ENCODE results near the gene DCAF11. TPM values are rescaled to one million over a fixed set of nuclear protein-coding genes. Genes with fewer than 3 reads are reported as not detected.

DCAF11 gene
- total RNA-seq, 6 experiments from 2014 or later = 28.1 to 36.3 (median 32.1) TPM

DNA sequence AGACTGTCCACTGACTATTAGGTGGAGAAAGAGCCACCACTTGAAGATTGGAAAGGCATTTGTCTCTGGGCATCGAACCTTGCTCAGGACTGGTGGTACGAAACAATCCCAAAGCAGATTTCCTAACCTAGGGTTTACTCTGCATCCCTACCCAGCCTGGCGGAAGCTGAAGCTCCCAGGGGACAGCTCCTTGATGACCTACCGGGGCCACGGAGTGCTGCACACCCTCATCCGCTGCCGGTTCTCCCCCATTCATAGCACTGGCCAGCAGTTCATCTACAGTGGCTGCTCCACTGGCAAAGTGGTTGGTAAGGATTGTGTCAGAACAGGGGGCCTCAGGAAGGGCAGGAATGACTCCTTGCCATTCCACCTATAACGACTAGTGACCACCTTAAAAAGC, 6.6 kb downstream of the DCAF11 start:
- no peak for TF ChIP-seq CTCF (IDR thresholded peaks at IDR 0.05)
- Mint-ChIP-seq H3K4me3 (no peak overlapping the region), H3K27me3 (ENCODE audit: insufficient read depth) (no peaks in the 10 kb centered on the region; the same call in 1 of the 2 replicates), H3K4me1 (ENCODE audit: low read depth) (peaks cover 5% of the 10 kb centered on the region), H3K9me3 (no peaks in the 10 kb centered on the region), H3K36me3 (ENCODE audit: low read depth) (0 out of 2 replicates have a peak, but pooled peaks cover 6% of the 10 kb centered on the region), H3K27ac (no peak overlapping the region)
- no peak for DNase-seq

- H3K4me1 Mint-ChIP-seq (ENCODE audit: low read depth) = no peaks in the 10 kb centered on the region
- no peak overlapping the region for H3K4me3 Mint-ChIP-seq
- DNase-seq = no peak
- H3K27ac Mint-ChIP-seq = no peak overlapping the region
- H3K9me3 Mint-ChIP-seq = no peaks in the 10 kb centered on the region
- no peaks in the 10 kb centered on the region; the same call in 1 of the 2 replicates for H3K27me3 Mint-ChIP-seq (ENCODE audit: insufficient read depth)
- no peak for TF ChIP-seq CTCF (IDR thresholded peaks at IDR 0.05)
- no peaks in the 10 kb centered on the region for H3K36me3 Mint-ChIP-seq (ENCODE audit: low read depth)
These were observed 7.8 kb downstream of the DCAF11 start for GRCh38 chr14:24122416-24122815.

GRCh38 chr14:24122898-24123297, 8.3 kb downstream of the DCAF11 start:
- Mint-ChIP-seq H3K4me1 (ENCODE audit: low read depth) (no peaks in the 10 kb centered on the region), H3K27me3 (ENCODE audit: insufficient read depth) (no peaks in the 10 kb centered on the region; the same call in 1 of the 2 replicates), H3K27ac (no peak overlapping the region), H3K4me3 (no peak overlapping the region), H3K36me3 (ENCODE audit: low read depth) (no peaks in the 10 kb centered on the region), H3K9me3 (no peaks in the 10 kb centered on the region)
- TF ChIP-seq CTCF (IDR thresholded peaks at IDR 0.05) = no peak
- DNase-seq = no peak

- DNase-seq = no peak
- Mint-ChIP-seq H3K36me3 (ENCODE audit: low read depth) (no peaks in the 10 kb centered on the region), H3K4me1 (ENCODE audit: low read depth) (no peaks in the 10 kb centered on the region), H3K4me3 (no peak overlapping the region; the same call in 1 of the 2 replicates), H3K27ac (no peak overlapping the region), H3K9me3 (no peaks in the 10 kb centered on the region), H3K27me3 (ENCODE audit: insufficient read depth) (no peaks in the 10 kb centered on the region; the same call in 1 of the 2 replicates)
- no peak for TF ChIP-seq CTCF (IDR thresholded peaks at IDR 0.05)
These were observed 9.1 kb downstream of the DCAF11 start for GRCh38 chr14:24123424-24124417.

- peaks cover 3% of the 10 kb centered on the region; the same call in 1 of the 2 replicates for H3K27me3 Mint-ChIP-seq (ENCODE audit: insufficient read depth)
- H3K4me3 Mint-ChIP-seq = no peak overlapping the region
- TF ChIP-seq CTCF (IDR thresholded peaks at IDR 0.05) = no peak
- H3K36me3 Mint-ChIP-seq (ENCODE audit: low read depth) = no peaks in the 10 kb centered on the region
- H3K27ac Mint-ChIP-seq = no peak overlapping the region
- H3K4me1 Mint-ChIP-seq (ENCODE audit: low read depth) = no peaks in the 10 kb centered on the region
- DNase-seq = no peak
- H3K9me3 Mint-ChIP-seq = no peaks in the 10 kb centered on the region
These were observed 12.4 kb downstream of the DCAF11 start for GRCh38 chr14:24126939-24127338.

Data from HFFc6 (cell line).